Measurements from ENCODE around the gene BCS1L. TPM values are rescaled to one million over a fixed set of nuclear protein-coding genes. Genes with fewer than 3 reads are reported as not detected.
A peak's percentile ranks its signal among the peaks of the same experiment; 100 is the strongest.

The BCS1L gene
- total and polyA plus RNA-seq, 11 donors: 27.3 to 54.7 (median 43.7) TPM

DNA sequence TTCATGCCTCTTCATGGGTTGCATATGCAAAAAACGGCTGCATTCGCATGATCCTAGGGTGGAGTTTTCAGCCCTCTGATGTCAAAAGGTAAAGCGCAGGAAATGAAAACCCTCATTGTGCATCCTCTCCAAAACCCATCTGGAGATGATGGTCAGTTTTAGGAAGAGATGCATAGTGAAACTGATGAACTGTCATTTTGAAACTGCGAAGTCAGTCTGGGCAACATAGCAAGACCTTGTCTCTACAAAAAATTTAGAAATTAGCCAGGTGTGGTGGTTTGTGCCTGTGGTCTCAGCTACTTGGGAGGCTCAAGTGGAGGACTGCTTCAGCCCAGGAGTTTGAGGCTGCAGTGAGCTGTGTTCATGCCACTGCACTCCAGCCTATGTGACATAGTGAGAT is 48.6 kb downstream of the BCS1L start:
- WGBS, 4 donors: 88 to 96% (median 93%) methylated on average over 4 of the region's 4 CpGs
- Histone ChIP-seq H3K27me3 (no peaks in the 10 kb centered on the region), H3K36me3 (no peaks in the 10 kb centered on the region), H3K9me3 (no peaks in the 10 kb centered on the region), H3K27ac (no peak overlapping the region), H3K4me3 (no peak overlapping the region), H3K4me1 (peaks cover 0 to 20% (median 8%) of the 10 kb centered on the region in 12 donors)
- TF ChIP-seq, protein P1, sequence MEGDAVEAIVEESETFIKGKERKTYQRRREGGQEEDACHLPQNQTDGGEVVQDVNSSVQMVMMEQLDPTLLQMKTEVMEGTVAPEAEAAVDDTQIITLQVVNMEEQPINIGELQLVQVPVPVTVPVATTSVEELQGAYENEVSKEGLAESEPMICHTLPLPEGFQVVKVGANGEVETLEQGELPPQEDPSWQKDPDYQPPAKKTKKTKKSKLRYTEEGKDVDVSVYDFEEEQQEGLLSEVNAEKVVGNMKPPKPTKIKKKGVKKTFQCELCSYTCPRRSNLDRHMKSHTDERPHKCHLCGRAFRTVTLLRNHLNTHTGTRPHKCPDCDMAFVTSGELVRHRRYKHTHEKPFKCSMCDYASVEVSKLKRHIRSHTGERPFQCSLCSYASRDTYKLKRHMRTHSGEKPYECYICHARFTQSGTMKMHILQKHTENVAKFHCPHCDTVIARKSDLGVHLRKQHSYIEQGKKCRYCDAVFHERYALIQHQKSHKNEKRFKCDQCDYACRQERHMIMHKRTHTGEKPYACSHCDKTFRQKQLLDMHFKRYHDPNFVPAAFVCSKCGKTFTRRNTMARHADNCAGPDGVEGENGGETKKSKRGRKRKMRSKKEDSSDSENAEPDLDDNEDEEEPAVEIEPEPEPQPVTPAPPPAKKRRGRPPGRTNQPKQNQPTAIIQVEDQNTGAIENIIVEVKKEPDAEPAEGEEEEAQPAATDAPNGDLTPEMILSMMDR (IDR thresholded peaks at IDR 0.05): no peak
- no peak for TF ChIP-seq POLR2A (IDR thresholded peaks at IDR 0.05)
- no peak for DNase-seq
- no peak for ATAC-seq
- intact Hi-C loops (cut with DNase I): loop anchor here in 2 of 10 donors (2.0 to 5.0 kb wide), 2 partner anchors 35 to 134 kb away; partner anchors contain the start of genes RNF25 (in 1 of the 2) and STK36 (in 1 of the 2)

DNA sequence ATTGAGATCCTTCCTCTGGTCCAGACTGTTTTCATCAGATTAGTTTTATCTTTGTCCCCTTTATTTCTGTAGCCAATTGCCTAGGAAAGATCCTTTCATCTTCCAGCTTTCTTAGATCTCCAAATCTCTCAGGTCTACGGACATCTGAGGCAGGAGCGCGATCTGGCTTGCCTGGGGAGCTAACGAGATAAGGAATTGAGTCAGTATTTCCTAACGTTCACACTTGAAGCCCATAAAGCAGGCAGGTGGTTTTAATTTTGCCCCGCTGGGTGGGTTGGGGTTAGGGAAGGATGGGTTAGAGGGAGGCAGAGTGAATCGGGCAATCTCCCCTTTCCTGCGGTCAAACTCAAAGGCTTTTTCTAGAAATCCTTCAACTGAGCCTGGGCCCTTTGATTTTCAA is 50.4 kb downstream of the BCS1L start:
- WGBS, 4 donors: 65 to 70% (median 68%) methylated on average over 8 of the region's 8 CpGs
- H3K27ac ChIP-seq: no peak overlapping the region
- TF ChIP-seq, protein P1 (IDR thresholded peaks at IDR 0.05): no peak
- no peak for TF ChIP-seq POLR2A (IDR thresholded peaks at IDR 0.05)
- no peaks in the 10 kb centered on the region for H3K36me3 ChIP-seq
- no peaks in the 10 kb centered on the region for H3K9me3 ChIP-seq
- H3K4me1 ChIP-seq: peaks cover 0 to 33% (median 8%) of the 10 kb centered on the region in 12 donors
- ATAC-seq (no peak), DNase-seq (no peak)
- intact Hi-C loops (cut with DNase I): loop anchor here in 9 of 10 donors (1.0 to 5.0 kb wide), 8 partner anchors 37 to 137 kb away; partner anchors contain the start of genes BCS1L (in 1 of the 9), CYP27A1 (in 1 of the 9), RNF25 (in 1 of the 9) and STK36 (in 1 of the 9)
- H3K27me3 ChIP-seq: no peaks in the 10 kb centered on the region
- H3K4me3 ChIP-seq: peak overlapping the region in 7 of 12 donors; percentile 76 to 93 (median 88)

DNA sequence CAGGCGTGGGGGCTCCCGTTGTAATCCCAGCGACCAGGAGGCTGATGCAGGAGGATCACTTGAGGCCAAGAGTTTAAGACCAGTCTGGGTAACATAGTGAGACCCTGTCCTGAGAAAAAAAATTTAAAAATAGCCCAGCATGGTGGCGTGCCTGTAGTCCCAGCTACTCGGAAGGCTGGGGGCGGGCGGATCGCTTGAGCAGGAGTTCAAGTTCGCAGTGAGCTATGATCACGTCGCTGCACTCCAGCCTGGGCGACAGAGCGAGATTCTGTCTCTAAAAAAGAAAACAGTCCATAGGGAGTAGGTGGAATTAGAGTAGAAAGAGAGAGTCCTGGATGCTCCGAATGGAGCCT is 50.8 kb downstream of the BCS1L start:
- ATAC-seq (peak in 3 of 4 donors; percentile 3 to 9 (median 4)), DNase-seq (no peak)
- Histone ChIP-seq H3K36me3 (no peaks in the 10 kb centered on the region), H3K27ac (peak overlapping the region in 9 of 12 donors; percentile 20 to 96 (median 89)), H3K9me3 (no peaks in the 10 kb centered on the region), H3K4me1 (peaks cover 0 to 33% (median 8%) of the 10 kb centered on the region in 12 donors), H3K27me3 (no peaks in the 10 kb centered on the region), H3K4me3 (peak overlapping the region in 10 of 12 donors; percentile 61 to 93 (median 88))
- intact Hi-C loops (cut with DNase I): loop anchor here in 8 of 10 donors (1.0 to 5.0 kb wide), 6 partner anchors 52 to 137 kb away; partner anchors contain the start of genes BCS1L (in 1 of the 8), CYP27A1 (in 1 of the 8) and ZNF142 (in 1 of the 8)
- TF ChIP-seq, protein P1 (IDR thresholded peaks at IDR 0.05): no peak
- no peak for TF ChIP-seq POLR2A (IDR thresholded peaks at IDR 0.05)
- 39 to 54% (median 48%) methylated on average over 14 of the region's 14 CpGs for WGBS, 4 donors

DNA sequence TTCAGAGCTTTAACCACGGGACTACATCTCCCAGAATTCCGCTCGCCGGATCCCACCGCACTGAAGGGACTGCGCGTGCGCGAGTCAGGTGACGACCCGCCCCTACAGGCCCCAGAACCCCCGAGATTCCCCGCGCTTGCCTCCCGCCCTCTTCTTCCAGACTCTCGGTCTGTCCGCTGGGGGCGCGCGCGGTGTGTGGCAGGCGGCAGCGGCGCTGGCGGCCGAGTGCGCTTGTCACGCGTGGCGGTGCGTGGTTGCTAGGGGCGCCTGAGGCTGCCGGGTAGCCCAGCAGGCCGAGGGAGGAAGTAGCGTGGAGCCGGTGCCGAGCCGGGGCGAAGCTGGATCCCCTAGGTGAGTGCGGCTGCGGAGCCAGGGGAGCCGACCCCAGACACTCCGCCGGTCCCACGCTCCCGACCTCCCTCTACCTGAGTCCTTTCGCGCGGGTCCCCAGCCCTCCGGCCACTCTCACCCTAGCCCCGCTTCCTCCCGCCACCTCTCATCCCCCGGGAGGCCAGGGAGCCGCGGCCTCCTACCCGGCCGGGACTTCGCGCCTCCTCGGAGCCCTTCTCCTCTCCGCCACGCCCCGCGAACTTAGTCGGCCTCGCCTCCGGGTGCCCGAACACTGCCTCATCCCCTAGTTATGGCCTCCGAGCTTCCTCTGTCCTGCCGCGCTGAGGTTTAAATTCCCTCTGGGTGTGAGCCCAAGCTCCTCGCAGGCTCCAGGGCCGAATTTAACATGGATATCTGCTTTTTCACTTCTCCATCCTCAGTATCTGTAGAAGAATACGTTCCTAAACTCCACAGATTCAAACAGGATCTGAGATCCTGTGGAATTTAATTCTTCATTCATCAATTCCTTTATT is 51.4 kb downstream of the BCS1L start, which contains the start of gene TTLL4:
Gene TTLL4 (plus strand): TSS at position 149 of the 863 bp plus-strand sequence. CDS start 26,842 bp downstream, outside the sequence.
- intact Hi-C loops (cut with DNase I): loop anchor here in 9 of 10 donors (1.0 to 5.0 kb wide), 6 partner anchors 52 to 136 kb away; partner anchors contain the start of genes BCS1L (in 1 of the 9), CYP27A1 (in 1 of the 9) and ZNF142 (in 1 of the 9)
- ATAC-seq (peak; percentile 96 to 99 (median 98)), DNase-seq (peak; percentile 98 to 100 (median 98))
- Histone ChIP-seq H3K27ac (peak within 1 kb of the TSS; percentile 36 to 96 (median 90)), H3K4me1 (peaks cover 0 to 33% (median 8%) of the 10 kb centered on the region in 12 donors), H3K4me3 (peak within 1 kb of the TSS; percentile 61 to 93 (median 83)), H3K36me3 (peaks cover 0 to 3% (median 0%) of the 10 kb centered on the region in 9 donors), H3K27me3 (no peaks in the 10 kb centered on the region), H3K9me3 (no peaks in the 10 kb centered on the region)
- TF ChIP-seq POLR2A (IDR thresholded peaks at IDR 0.05): peak in 1 of 2 donors; percentile 70
- TF ChIP-seq, protein P1 (IDR thresholded peaks at IDR 0.05): peak; percentile 75 to 99 (median 88)
- 0 to 1% (median 1%) methylated on average over 54 to 74 of the region's 74 CpGs for WGBS, 4 donors

All from heart left ventricle (tissue), 16 donors.